WERI-Rb-1 (cell line): ENCODE results near the gene PIP5K1B.
A peak's percentile ranks its signal among the peaks of the same experiment; 100 is the strongest.

Experiments used
- DNase-seq: peaks from one replicate; pipeline ENCODE4 v3.0.0-alpha.2; 2020
- H3K27ac ChIP-seq: fragments of 250-450 bp; sonication (Bioruptor Pico); 2 replicates; pipeline ENCODE4 v1.5.1; 2020; ENCODE audit warnings: mild to moderate bottlenecking, moderate library complexity
- H3K27me3 ChIP-seq: fragments of 250-450 bp; sonication (Bioruptor Pico); 2 replicates; pipeline ENCODE4 v1.5.1; 2021; ENCODE audit warnings: mild to moderate bottlenecking, low read depth, moderate library complexity; ENCODE audit not compliant: insufficient read depth, severe bottlenecking
- H3K36me3 ChIP-seq: fragments of 250-450 bp; sonication (Bioruptor Pico); 2 replicates; pipeline ENCODE4 v1.5.1; 2020; ENCODE audit warnings: mild to moderate bottlenecking, moderate library complexity
- H3K4me3 ChIP-seq: 2 replicates; pipeline ENCODE4 v1.5.1; 2011; ENCODE audit warnings: low read depth, mild to moderate bottlenecking, control low read depth, low read length
- H3K9me3 ChIP-seq: fragments of 250-450 bp; sonication (Bioruptor Pico); 2 replicates; pipeline ENCODE4 v1.5.1; 2021; ENCODE audit warnings: mild to moderate bottlenecking, moderate library complexity; ENCODE audit not compliant: severe bottlenecking
- TF ChIP-seq, protein P1 (sequence below): IDR thresholded peaks from 2 replicates; pipeline ENCODE4 v1.5.1; 2011; ENCODE audit warnings: low read depth, mild to moderate bottlenecking, control low read depth, inconsistent platforms, low read length

The PIP5K1B gene

DNA sequence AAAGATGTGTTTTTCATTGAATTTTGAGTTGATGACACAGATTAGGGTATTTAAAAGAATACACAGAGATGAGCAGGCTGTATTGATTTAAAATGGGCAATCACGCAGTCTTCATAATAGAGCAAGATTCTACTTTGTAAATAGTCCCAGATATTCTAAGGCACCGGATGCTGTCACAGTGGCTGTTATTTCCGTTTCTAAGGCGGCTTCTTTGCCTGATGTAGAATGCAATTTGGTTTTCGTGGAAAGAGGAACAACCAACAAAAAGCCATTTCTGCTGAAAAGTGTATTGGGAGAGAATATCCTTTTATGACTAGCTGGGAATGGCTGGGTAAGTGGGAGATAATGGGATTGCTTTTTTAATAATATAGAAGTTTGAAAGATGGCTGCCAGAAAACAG, 291.4 kb downstream of the PIP5K1B start:
- Histone ChIP-seq H3K27me3 (no peaks in the 10 kb centered on the region), H3K9me3 (no peaks in the 10 kb centered on the region), H3K4me3 (no peak overlapping the region), H3K36me3 (no peaks in the 10 kb centered on the region), H3K27ac (no peak overlapping the region)
- TF ChIP-seq, protein P1, sequence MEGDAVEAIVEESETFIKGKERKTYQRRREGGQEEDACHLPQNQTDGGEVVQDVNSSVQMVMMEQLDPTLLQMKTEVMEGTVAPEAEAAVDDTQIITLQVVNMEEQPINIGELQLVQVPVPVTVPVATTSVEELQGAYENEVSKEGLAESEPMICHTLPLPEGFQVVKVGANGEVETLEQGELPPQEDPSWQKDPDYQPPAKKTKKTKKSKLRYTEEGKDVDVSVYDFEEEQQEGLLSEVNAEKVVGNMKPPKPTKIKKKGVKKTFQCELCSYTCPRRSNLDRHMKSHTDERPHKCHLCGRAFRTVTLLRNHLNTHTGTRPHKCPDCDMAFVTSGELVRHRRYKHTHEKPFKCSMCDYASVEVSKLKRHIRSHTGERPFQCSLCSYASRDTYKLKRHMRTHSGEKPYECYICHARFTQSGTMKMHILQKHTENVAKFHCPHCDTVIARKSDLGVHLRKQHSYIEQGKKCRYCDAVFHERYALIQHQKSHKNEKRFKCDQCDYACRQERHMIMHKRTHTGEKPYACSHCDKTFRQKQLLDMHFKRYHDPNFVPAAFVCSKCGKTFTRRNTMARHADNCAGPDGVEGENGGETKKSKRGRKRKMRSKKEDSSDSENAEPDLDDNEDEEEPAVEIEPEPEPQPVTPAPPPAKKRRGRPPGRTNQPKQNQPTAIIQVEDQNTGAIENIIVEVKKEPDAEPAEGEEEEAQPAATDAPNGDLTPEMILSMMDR = no peak
- DNase-seq = no peak

DNA sequence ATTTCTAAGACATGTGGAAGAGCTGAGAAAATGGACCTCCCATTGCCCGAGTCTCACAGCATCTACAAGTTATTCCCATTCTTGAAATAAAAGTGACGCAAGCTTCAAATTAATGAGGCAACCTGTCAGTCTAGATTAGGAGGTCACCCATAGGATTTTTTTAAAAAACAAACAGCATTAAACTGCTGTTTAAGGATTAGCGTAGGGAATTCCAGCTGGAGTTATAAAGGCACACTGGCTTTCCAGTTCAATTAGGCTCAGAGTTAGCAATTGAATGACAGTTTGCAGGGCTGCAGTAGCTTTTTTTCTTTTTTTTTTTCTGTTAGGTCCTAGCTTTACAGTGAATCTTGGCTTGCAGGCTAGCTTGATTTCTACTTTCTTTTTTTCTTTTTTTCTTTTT, 292.6 kb downstream of the PIP5K1B start:
- H3K36me3 ChIP-seq = no peaks in the 10 kb centered on the region
- no peaks in the 10 kb centered on the region for H3K27me3 ChIP-seq
- TF ChIP-seq, protein P1 = no peak
- no peaks in the 10 kb centered on the region for H3K9me3 ChIP-seq
- H3K27ac ChIP-seq = no peak overlapping the region
- no peak overlapping the region for H3K4me3 ChIP-seq
- no peak for DNase-seq

DNA sequence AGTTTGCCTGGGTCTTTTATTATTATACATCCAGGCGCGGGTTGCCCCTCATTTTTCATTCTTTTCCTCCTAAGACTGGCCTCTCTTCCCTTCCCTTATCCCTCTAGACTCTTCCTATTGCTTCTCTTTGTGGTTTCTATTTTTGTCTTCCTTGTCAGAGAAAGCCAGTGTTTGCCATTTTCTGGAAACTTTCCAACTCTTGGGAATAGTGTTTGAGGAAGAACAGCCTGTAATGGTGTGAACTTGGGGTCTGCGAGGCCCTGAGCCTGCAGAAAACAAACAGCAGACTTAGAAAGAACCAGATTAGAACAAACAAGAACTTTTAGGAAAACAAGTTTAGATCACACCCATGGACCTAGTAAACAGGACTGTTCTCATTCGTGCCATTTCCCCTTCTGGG, 293.3 kb downstream of the PIP5K1B start:
- no peak overlapping the region for H3K27ac ChIP-seq
- H3K9me3 ChIP-seq = no peaks in the 10 kb centered on the region
- H3K36me3 ChIP-seq = no peaks in the 10 kb centered on the region
- no peak for DNase-seq
- no peaks in the 10 kb centered on the region for H3K27me3 ChIP-seq
- no peak overlapping the region for H3K4me3 ChIP-seq
- TF ChIP-seq, protein P1 = no peak

DNA sequence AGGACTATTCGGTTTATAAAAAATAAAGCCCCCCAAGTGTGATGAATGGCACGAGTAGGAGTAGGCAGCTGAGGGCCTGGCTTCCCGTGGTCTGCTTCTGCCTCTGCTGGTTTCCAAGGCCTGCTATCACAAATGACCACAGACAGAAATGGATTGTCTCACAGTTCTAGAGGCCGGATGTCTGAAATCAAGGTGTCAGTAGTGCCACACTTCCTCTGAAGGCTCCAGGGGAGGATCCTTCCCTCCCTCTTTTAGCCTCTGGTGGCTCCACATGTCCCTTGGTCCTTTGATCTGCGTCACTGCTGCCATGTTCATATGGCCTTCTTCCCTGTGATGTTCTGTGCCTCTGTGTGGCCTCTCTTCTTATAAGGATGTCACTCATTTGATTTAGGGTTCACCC, 293.8 kb downstream of the PIP5K1B start:
- TF ChIP-seq, protein P1 = no peak
- no peak overlapping the region for H3K4me3 ChIP-seq
- no peak for DNase-seq
- H3K9me3 ChIP-seq = no peaks in the 10 kb centered on the region
- H3K36me3 ChIP-seq = no peaks in the 10 kb centered on the region
- H3K27me3 ChIP-seq = no peaks in the 10 kb centered on the region
- H3K27ac ChIP-seq = no peak overlapping the region

DNA sequence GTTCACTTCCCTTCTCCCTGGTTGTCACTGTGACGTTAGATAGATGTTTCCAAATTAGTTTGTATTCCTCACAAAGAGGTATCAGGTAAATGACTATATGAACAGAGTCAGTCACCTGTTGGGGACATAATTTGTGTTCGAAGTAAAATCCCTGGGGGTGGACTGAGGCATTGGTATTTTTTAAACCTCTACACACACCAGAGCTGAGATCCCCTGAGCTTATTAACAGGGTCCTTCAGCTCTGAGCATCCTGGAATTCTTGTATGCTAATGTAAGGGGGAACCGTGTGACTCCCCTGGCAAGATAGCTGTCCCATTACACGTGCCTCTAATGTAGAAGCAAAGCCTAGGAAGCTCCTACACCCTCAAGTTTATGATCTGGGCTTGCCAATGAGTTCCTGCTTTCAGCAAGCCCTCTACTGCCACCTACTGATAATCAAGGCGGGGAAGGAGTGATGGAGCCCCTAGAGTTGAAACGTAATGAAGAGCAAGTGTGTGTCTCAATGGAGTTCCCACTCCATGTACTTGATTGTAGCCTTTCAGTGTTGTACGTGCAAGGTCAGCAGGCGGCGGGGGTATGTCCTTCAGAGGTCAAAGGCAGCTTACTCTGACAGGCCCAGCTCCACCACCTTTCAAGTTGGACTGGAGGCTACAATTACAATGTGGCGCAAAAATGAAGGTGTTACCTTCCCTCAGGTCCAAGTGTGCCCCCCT, 294.5 kb downstream of the PIP5K1B start:
- TF ChIP-seq, protein P1 = peak; percentile 86
- Histone ChIP-seq H3K27me3 (no peaks in the 10 kb centered on the region), H3K9me3 (no peaks in the 10 kb centered on the region), H3K4me3 (no peak overlapping the region), H3K27ac (no peak overlapping the region), H3K36me3 (no peaks in the 10 kb centered on the region)
- peak; percentile 72 for DNase-seq

DNA sequence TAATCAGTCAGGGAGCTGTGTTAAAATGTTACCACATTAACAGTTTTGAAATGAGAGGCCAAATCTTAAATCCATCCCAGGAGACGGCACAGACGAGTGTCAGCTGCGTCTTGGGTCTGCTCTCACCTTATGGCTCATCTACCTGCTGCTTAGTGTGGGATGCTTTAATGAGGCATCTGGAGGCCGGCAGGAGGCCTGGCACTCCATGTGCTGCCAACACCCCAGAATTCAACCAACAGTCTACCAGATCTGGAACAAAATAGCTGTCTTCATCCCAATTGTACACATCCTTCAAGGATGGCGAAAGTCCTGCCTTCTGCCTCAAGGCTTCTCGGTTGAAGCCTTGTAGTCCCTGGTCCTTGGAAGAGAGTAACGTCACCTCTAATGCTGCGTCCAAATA, 296.9 kb downstream of the PIP5K1B start:
- H3K9me3 ChIP-seq = no peaks in the 10 kb centered on the region
- H3K36me3 ChIP-seq = no peaks in the 10 kb centered on the region
- no peak for DNase-seq
- no peak overlapping the region for H3K27ac ChIP-seq
- no peak overlapping the region for H3K4me3 ChIP-seq
- H3K27me3 ChIP-seq = no peaks in the 10 kb centered on the region
- TF ChIP-seq, protein P1 = no peak
